ENCODE data around the gene IGFN1.

Gene IGFN1

DNA sequence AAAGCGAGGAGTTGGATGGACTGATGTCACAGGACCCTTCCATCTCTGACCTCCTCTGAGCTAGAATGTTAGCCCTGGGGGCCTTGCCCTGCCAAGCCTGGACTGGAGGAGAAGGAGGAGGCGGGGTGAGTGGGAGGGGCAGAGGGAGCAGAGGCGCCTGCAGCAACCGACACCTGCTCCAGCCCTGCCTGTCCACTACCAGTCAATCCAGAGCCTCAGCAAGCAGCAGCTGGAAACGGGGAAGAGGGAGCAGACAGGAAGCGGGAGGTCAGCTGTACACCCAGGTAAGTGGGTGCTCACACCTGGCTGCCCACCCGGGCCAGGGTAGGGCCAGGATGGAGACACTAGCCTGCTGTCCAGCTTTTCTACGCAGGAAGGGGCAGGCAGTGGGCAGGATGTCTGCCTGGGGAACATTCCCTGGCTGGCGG lies at the start of gene IGFN1:
TSS of gene IGFN1 (plus strand) at position 201 of the 428 bp plus-strand sequence. CDS start 2,470 bp downstream, outside the sequence.
- H3K4me3 ChIP-seq (ENCODE audit: low read depth, low read length), result no peak within 1 kb of the TSS
- DNase-seq (ENCODE audit: low read depth), result no peak
- TF ChIP-seq, protein P1, sequence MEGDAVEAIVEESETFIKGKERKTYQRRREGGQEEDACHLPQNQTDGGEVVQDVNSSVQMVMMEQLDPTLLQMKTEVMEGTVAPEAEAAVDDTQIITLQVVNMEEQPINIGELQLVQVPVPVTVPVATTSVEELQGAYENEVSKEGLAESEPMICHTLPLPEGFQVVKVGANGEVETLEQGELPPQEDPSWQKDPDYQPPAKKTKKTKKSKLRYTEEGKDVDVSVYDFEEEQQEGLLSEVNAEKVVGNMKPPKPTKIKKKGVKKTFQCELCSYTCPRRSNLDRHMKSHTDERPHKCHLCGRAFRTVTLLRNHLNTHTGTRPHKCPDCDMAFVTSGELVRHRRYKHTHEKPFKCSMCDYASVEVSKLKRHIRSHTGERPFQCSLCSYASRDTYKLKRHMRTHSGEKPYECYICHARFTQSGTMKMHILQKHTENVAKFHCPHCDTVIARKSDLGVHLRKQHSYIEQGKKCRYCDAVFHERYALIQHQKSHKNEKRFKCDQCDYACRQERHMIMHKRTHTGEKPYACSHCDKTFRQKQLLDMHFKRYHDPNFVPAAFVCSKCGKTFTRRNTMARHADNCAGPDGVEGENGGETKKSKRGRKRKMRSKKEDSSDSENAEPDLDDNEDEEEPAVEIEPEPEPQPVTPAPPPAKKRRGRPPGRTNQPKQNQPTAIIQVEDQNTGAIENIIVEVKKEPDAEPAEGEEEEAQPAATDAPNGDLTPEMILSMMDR (IDR thresholded peaks at IDR 0.05; ENCODE audit: control insufficient read depth, extremely low read depth, insufficient read depth), result no peak

DNA sequence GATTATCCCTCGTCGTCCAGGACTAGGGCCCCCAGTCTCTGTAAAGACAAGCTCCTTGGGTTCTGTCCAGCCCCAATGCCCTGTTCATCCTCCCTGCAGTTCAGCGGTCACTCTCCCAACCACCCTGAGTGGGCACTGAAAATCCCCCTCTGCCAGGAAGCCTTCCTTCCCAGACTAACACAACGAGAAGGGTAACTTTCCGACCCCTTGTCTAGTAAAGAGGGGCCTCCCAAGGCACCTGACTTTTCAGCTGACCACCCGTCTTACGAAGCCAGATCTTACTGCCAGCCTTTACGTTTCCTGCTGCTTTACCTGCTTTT lies 49.7 kb upstream of the IGFN1 start:
- no peak overlapping the region for H3K4me3 ChIP-seq (ENCODE audit: low read depth, low read length)
- DNase-seq (ENCODE audit: low read depth), result no peak
- TF ChIP-seq, protein P1 (IDR thresholded peaks at IDR 0.05; ENCODE audit: control insufficient read depth, extremely low read depth, insufficient read depth), result no peak

DNA sequence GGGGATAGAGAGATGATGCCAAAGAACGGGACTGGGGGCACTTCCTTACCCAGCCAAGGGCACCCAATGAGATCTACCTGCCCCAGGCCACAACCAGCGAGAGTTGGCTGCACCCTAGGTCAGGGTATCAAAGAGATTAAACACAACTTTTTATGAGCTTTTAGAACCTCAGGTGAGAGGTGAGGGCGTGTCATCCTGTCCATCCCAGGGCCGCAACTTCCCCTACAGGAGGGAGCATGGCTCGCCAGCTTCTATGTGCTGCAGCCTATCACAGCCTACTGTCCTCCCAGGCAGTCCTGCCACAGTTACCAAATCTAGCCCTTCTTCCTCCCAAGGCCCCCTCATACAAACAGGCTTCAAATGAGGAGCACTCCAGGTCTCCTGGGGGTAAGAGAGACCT lies 49.2 kb upstream of the IGFN1 start:
- H3K4me3 ChIP-seq (ENCODE audit: low read depth, low read length), result no peak overlapping the region
- no peak for DNase-seq (ENCODE audit: low read depth)
- TF ChIP-seq, protein P1 (IDR thresholded peaks at IDR 0.05; ENCODE audit: control insufficient read depth, extremely low read depth, insufficient read depth), result no peak

DNA sequence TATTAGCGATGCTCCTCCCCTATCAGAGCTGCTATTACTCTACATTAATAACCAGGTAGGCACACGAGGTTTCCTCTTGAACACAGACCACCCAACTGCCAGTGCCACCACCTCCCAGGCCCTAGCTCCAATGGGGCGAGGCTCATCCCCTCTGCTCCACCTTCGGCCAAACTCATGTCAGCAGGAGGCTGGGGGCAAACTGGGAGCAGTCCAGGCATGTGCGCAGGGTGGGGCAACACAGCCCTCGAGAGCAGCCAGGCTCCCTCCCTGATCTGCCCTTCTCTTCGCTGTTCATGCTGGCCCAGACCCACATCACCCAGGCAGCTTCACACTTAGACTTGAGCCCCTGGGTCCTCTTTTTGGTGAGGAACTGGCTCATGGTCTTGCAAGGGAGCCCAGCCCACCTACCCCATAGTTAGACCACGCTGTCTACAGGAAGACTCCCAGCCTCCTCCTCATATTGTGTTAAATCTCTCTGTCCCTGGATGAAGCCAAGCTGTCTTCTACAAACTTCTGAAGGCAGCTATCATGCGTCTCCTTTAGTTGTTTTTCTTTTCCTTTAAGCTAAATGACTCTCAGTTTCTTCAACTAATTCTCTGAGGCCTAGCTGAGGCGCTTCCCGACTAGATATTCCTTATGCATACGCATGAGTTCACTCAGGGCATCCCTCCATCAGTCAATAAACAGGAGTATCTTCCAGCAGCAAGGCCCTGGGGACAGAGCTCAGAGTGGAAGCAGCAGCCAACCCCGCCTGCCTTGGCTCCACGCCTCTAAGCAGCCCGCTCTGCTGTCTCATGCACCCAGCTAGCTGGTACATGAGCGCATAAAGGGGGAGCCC lies 48.4 kb upstream of the IGFN1 start:
- no peak overlapping the region for H3K4me3 ChIP-seq (ENCODE audit: low read depth, low read length)
- no peak for DNase-seq (ENCODE audit: low read depth)
- TF ChIP-seq, protein P1 (IDR thresholded peaks at IDR 0.05; ENCODE audit: control insufficient read depth, extremely low read depth, insufficient read depth), result no peak

DNA sequence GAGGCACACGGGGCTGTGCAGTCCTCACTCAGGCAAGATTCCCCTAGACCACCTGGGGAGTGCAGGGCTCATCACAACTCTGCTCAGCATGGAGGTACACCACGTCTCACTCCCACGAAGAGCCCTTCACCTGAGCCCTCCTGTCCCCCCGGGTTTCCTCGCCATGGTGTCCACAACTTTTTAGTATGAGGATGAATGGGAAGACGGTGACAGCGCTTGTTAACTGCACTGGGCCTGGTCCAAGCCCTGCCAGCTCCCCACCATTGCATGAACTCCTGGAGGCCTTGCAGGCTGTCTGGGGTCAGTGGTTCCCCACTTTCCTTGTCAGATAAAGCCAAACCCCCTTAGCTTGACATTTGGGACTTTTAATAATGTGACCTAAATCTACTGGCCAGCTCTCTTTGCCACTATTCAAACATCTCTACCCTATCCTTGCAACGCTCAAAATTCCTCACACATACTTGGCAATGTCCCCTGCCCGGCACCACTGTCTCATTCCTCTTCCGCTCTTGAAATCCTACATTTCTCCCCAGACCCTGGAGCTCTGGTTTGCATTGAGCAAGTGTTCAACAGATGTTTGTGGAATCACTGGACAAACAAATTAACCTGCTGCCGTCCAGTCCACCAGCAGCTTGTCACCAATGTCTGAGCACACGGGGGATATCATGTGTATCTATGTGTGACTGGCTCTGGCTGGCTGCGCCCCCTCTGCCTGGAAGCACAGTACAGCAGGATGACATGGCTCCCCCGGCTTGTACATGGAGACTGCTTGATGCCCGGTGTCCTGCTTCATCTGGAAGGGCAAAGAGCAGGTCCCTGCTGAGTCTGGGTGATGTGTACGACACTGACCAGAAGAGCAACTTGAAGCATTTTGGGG lies 47.5 kb upstream of the IGFN1 start:
- no peak overlapping the region for H3K4me3 ChIP-seq (ENCODE audit: low read depth, low read length)
- no peak for DNase-seq (ENCODE audit: low read depth)
- TF ChIP-seq, protein P1 (IDR thresholded peaks at IDR 0.05; ENCODE audit: control insufficient read depth, extremely low read depth, insufficient read depth), result no peak

DNA sequence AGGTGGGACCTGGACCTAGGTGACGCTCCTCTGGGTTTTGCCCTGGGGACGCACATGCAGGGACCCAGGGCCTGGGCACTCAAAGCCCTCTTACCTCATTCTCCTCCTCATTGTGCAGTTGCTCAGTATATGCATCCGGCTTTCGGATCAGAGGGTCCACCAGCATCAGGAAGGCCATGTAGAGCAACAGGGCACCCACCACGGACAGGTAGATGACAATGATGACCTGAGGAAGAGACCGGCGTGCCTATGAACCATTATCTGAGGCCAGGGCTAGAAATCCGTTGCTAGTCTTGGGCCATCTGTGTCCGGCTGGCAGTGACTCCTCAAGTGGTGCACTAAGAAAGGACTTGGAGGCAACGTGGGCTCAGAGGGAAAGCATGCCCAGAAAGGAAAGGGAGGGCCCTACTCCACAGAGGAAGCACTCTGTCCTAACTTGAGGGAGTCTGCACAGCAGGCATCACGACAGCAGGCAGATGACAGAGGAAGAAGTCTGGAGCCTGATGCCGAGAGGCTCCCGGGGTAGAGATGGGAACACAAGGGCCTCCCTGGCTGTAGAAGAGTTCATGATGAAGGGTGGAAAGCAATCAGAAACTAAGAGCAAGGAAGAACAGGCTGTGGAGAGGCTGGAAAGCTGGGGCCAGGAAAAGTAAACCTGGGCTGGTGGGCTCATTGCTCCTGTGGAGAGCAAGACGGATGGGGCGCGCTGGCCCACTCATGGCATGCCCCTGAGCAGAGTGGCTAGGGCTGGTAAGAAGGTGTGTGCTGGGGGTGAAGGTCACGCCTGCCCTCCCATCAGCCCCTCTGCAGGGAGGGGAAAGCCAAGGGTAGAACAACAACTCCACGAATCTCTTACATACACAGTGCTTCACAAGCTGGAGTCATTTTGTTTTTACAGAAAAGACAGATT lies 46.6 kb upstream of the IGFN1 start:
- no peak for DNase-seq (ENCODE audit: low read depth)
- TF ChIP-seq, protein P1 (IDR thresholded peaks at IDR 0.05; ENCODE audit: control insufficient read depth, extremely low read depth, insufficient read depth), result no peak
- no peak overlapping the region for H3K4me3 ChIP-seq (ENCODE audit: low read depth, low read length)

Measured in LNCaP clone FGC (cell line).